Breast epithelium (tissue), 4 donors: ENCODE data around the gene SFSWAP. TPM values are rescaled to one million over a fixed set of nuclear protein-coding genes. Genes with fewer than 3 reads are reported as not detected.

Source experiments
- DNase-seq, 2 donors: peaks; one replicate each; pipeline ENCODE4 v3.0.0-alpha.2; 2019; ENCODE audit warnings: low spot score in 2 of 2
- H3K27ac ChIP-seq, 2 donors: fragments of 200-600 bp; sonication (generic) in 1 of 2; one replicate each; pipeline ENCODE4 v1.5.1; 2016 to 2019; ENCODE audit warnings: mild to moderate bottlenecking in 1 of 2
- H3K27me3 ChIP-seq, 2 donors: fragments of 200-600 bp; sonication (generic) in 1 of 2; one replicate each; pipeline versions ENCODE4 v1.5.1 to v1.6.0; 2017 to 2019; ENCODE audit warnings: control low read depth in 1 of 2, mild to moderate bottlenecking in 1 of 2
- H3K36me3 ChIP-seq: fragments of 200-600 bp; one replicate; pipeline ENCODE4 v1.5.1; 2019
- H3K4me1 ChIP-seq, 2 donors: fragments of 200-600 bp; sonication (generic); one replicate each; pipeline ENCODE4 v1.5.1; 2016 to 2019; ENCODE audit warnings: control low read depth in 1 of 2
- H3K4me3 ChIP-seq, 3 donors: fragments of 200-600 bp; sonication (generic); 1 replicate in 2 of 3; 2 replicates in 1 of 3; pipeline ENCODE4 v1.5.1; 2016 to 2019; ENCODE audit warnings: mild to moderate bottlenecking in 3 of 3, moderate library complexity in 2 of 3
- H3K9me3 ChIP-seq, 2 donors: fragments of 200-600 bp; sonication (generic) in 1 of 2; one replicate each; pipeline ENCODE4 v1.5.1; 2016 to 2019; ENCODE audit warnings: control low read depth in 1 of 2
- POLR2A ChIP-seq: fragments of 450-650 bp; IDR thresholded peaks from one replicate; pipeline ENCODE4 v1.6.1; 2016; ENCODE audit warnings: antibody characterized with exemption, mild to moderate bottlenecking, moderate library complexity
- POLR2AphosphoS5 ChIP-seq, 3 donors: sonication (generic); formaldehyde crosslinking; IDR thresholded peaks; one replicate each; pipeline ENCODE4 v1.6.1; 2017; ENCODE audit warnings: antibody characterized with exemption in 3 of 3
- intact Hi-C: fragments of 100-400 bp; cut with DNase I; formaldehyde crosslinking; loops from one replicate; pipeline ENCODE4 v1.15.1; 2023; ENCODE audit warnings: low total_unique reads
- total RNA-seq, 3 donors: library from RNA; depleted of rRNA; stranded (reverse); fragments of >200 nt; gene quantifications; one replicate each; pipeline ENCODE4 v1.1.0, GENCODE V29; 2016
- TF ChIP-seq, protein P1 (sequence below), 3 donors: fragments of 450-650 bp; IDR thresholded peaks; one replicate each; pipeline ENCODE4 v1.5.1; 2016 to 2017; ENCODE audit warnings: antibody characterized with exemption in 3 of 3, mild to moderate bottlenecking in 3 of 3, moderate library complexity in 3 of 3

Gene SFSWAP
- total RNA-seq, 3 donors from 2014 or later = 34.9 to 54.7 (median 49.8) TPM

DNA sequence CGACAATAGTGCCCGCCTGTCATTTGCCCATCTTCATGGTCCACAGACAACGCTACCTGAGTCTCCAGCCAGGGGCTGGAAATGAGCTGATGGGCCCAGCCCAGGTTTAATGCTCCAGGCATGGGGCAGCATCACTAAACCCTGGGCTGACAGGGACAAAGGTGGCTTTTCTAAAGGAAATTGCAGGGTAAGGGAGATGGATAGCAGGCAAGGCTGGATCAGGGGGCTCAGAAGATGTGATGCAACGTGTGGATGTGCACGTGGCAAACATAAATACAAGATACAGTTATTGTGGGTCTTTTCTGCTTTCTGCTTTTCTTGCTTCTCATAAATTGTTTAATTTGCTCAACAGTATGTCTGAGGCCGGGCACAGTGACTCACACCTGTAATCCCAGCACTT, 113.6 kb downstream of the SFSWAP start:
- Histone ChIP-seq H3K9me3 (peaks cover 0 to 4% of the 10 kb centered on the region in 2 donors), H3K4me3 (no peak overlapping the region), H3K27ac (no peak overlapping the region), H3K36me3 (no peaks in the 10 kb centered on the region), H3K27me3 (no peaks in the 10 kb centered on the region), H3K4me1 (peaks cover 0 to 11% of the 10 kb centered on the region in 2 donors)
- TF ChIP-seq POLR2AphosphoS5 (IDR thresholded peaks at IDR 0.05) = no peak
- no peak for TF ChIP-seq POLR2A
- TF ChIP-seq, protein P1, sequence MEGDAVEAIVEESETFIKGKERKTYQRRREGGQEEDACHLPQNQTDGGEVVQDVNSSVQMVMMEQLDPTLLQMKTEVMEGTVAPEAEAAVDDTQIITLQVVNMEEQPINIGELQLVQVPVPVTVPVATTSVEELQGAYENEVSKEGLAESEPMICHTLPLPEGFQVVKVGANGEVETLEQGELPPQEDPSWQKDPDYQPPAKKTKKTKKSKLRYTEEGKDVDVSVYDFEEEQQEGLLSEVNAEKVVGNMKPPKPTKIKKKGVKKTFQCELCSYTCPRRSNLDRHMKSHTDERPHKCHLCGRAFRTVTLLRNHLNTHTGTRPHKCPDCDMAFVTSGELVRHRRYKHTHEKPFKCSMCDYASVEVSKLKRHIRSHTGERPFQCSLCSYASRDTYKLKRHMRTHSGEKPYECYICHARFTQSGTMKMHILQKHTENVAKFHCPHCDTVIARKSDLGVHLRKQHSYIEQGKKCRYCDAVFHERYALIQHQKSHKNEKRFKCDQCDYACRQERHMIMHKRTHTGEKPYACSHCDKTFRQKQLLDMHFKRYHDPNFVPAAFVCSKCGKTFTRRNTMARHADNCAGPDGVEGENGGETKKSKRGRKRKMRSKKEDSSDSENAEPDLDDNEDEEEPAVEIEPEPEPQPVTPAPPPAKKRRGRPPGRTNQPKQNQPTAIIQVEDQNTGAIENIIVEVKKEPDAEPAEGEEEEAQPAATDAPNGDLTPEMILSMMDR (IDR thresholded peaks at IDR 0.05) = no peak
- no peak for DNase-seq
- intact Hi-C loops = loop anchor here (2.0 kb wide), 1 partner anchor 28 kb away; no protein-coding TSS in a partner anchor

GRCh38 chr12:131825146-131825892, 114.4 kb downstream of the SFSWAP start:
- H3K4me1 ChIP-seq = peaks cover 2 to 16% of the 10 kb centered on the region in 2 donors
- H3K9me3 ChIP-seq = peaks cover 0 to 4% of the 10 kb centered on the region in 2 donors
- no peak for DNase-seq
- intact Hi-C loops = loop anchor here (2.0 kb wide), 1 partner anchor 29 kb away; no protein-coding TSS in a partner anchor
- peak overlapping the region in 2 of 3 donors; percentile 20 to 50 for H3K4me3 ChIP-seq
- TF ChIP-seq POLR2AphosphoS5 (IDR thresholded peaks at IDR 0.05) = peak in 1 of 3 donors; percentile 22
- no peak for TF ChIP-seq POLR2A
- H3K36me3 ChIP-seq = no peaks in the 10 kb centered on the region
- H3K27me3 ChIP-seq = no peaks in the 10 kb centered on the region
- H3K27ac ChIP-seq = no peak overlapping the region

DNA sequence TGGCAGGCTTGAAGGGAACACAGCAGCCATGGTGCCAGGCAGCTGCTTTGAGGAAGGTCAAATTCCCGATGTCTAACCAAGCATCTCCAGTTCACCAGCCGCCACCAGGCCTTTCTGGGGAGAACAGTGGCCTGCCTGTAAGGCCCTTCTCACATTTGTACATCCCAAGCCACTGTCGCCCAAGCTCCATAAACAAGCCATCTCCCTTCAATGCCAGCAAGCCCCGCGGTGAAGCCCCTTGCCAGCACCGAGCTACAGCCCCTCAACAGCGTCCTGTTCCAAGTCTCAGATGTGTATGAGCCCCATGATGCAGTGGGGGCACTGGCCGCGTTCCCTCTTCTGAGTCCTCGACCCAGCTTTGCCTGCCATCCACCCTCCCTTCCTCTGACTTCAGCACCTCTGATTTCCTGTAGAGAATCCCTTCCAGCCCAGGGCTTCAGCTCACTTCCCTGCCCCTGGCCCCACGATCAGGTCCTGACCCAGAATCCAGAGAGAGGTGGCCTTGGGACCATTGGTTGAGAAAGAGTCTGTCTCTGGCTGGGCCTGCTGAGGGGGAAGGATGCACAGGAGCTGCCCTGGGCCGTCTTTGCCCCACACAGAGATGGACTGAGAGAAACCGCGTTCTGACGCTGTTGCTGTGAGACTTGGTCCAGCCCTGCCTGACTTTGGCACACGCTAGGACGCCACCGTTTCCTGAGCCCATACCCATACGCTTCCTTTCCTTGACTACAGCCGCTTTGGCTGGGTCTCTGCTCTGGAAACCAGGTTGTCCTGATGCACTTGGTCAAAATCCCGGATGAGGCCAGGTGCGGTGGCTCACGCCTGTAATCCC, 115.4 kb downstream of the SFSWAP start:
- Histone ChIP-seq H3K4me1 (peaks cover 10 to 16% of the 10 kb centered on the region in 2 donors), H3K27ac (no peak overlapping the region), H3K27me3 (no peaks in the 10 kb centered on the region), H3K4me3 (no peak overlapping the region), H3K9me3 (peaks cover 0 to 4% of the 10 kb centered on the region in 2 donors), H3K36me3 (no peaks in the 10 kb centered on the region)
- no peak for DNase-seq
- TF ChIP-seq POLR2A (no peak), POLR2AphosphoS5 (IDR thresholded peaks at IDR 0.05) (no peak)
- TF ChIP-seq, protein P1 (IDR thresholded peaks at IDR 0.05) = no peak
- intact Hi-C loops = no loop called here

DNA sequence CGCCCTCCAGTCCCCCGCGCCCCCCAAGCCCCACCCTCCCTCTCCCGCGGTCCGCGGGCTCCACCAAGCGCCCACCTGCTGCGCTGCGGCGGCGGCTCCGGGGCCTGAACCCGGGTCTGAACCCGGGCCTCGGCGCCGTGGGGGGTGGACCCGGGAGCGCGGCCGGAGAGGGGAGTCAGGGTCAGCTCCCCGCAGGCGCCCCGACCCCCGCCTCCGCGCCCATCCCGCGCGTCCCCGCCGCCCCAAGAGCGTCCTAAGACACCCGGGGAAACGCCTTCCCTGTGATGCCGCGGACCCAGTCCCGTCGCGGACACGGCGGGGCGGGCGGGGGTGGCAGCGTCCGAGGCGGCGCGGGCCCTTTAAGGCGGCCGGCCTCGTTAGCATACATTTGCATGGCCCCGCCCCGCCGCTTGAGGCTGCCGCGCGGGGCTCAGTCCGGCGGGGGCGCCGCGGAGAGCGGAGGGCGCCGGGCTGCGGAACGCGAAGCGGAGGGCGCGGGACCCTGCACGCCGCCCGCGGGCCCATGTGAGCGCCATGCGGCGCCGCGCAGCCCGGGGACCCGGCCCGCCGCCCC, 117.2 kb downstream of the SFSWAP start, which contains the start of gene MMP17:
TSS of gene MMP17 (plus strand) at position 433 of the 574 bp plus-strand sequence. CDS start at position 535, 102 bp downstream.
- peak within 1 kb of the TSS in 1 of 2 donors; percentile 91 for H3K27ac ChIP-seq
- peak within 1 kb of the TSS; percentile 56 to 83 (median 59) for H3K4me3 ChIP-seq
- TF ChIP-seq, protein P1 (IDR thresholded peaks at IDR 0.05) = no peak
- peaks cover 10 to 16% of the 10 kb centered on the region in 2 donors for H3K4me1 ChIP-seq
- H3K9me3 ChIP-seq = peaks cover 0 to 4% of the 10 kb centered on the region in 2 donors
- no peaks in the 10 kb centered on the region for H3K36me3 ChIP-seq
- no peaks in the 10 kb centered on the region for H3K27me3 ChIP-seq
- intact Hi-C loops = no loop called here
- no peak for DNase-seq

- Histone ChIP-seq H3K27ac (peak overlapping the region in 1 of 2 donors; percentile 91), H3K4me3 (peak overlapping the region; percentile 56 to 83 (median 59)), H3K36me3 (no peaks in the 10 kb centered on the region), H3K4me1 (peaks cover 10 to 16% of the 10 kb centered on the region in 2 donors), H3K9me3 (peaks cover 0 to 4% of the 10 kb centered on the region in 2 donors), H3K27me3 (no peaks in the 10 kb centered on the region)
- intact Hi-C loops = no loop called here
- no peak for DNase-seq
- TF ChIP-seq POLR2AphosphoS5 (IDR thresholded peaks at IDR 0.05) (no peak), POLR2A (no peak)
- TF ChIP-seq, protein P1 (IDR thresholded peaks at IDR 0.05) = no peak
Observed at GRCh38 chr12:131828671-131829355, 117.9 kb downstream of the SFSWAP start.
